ENCODE results near the gene LHX3. TPM values are rescaled to one million over a fixed set of nuclear protein-coding genes. Genes with fewer than 3 reads are reported as not detected.

The LHX3 gene
- total and polyA plus RNA-seq, 10 of the 15 experiments (the other 5 are each of a cell fraction or from before 2014, with no cell fraction given), result not detected

- TF ChIP-seq SKIL (IDR thresholded peaks at IDR 0.05; ENCODE audit: low read depth, poor library complexity, severe bottlenecking) (no peak), WRNIP1 (IDR thresholded peaks at IDR 0.05; ENCODE audit: borderline replicate concordance, low read depth, low read length) (no peak), YY1 (IDR thresholded peaks at IDR 0.05; ENCODE audit: low read depth, low read length) (no peak), POLR2AphosphoS2 (IDR thresholded peaks at IDR 0.05; ENCODE audit: low read depth, low read length) (no peak)
These were observed 4.9 kb upstream of the LHX3 start (continued) for GRCh38 chr9:136209786-136210185.

- Histone ChIP-seq H3K79me2 (ENCODE audit: control insufficient read depth, insufficient read depth, low read length) (no peaks in the 10 kb centered on the region), H3K9me3 (replicated peaks; ENCODE audit: control insufficient read depth, insufficient read depth, low read length) (no peaks in the 10 kb centered on the region; the same call in 2 of the 3 replicates), H3K27me3 (replicated peaks in 1 of 2; ENCODE audit: control insufficient read depth in 2 of 2, insufficient read depth in 2 of 2, low read length in 1 of 2) (peaks cover 0 to under 1% of the 10 kb centered on the region in 2 experiments; a peak in 2 of 4 replicates), H4K20me1 (ENCODE audit: control insufficient read depth, insufficient read depth) (no peaks in the 10 kb centered on the region; the same call in 1 of the 2 replicates), H3K4me3 (no peak overlapping the region), H3K4me2 (ENCODE audit: control insufficient read depth, insufficient read depth) (no peak overlapping the region), H3K36me3 (ENCODE audit: control insufficient read depth in 2 of 2, insufficient read depth in 2 of 2, low read length in 1 of 2) (peaks cover 3 to 11% of the 10 kb centered on the region in 2 experiments; a peak in 3 of 4 replicates), H3K4me1 (ENCODE audit: control insufficient read depth, insufficient read depth, low read length) (no peaks in the 10 kb centered on the region), H2AFZ (ENCODE audit: control insufficient read depth, low read depth, low read length) (no peak overlapping the region), H3K9ac (ENCODE audit: control insufficient read depth, insufficient read depth, low read length) (no peak overlapping the region), H3K27ac (ENCODE audit: control insufficient read depth, insufficient read depth) (no peak overlapping the region)
- ATAC-seq, result no peak
- in situ Hi-C loops (cut with MboI), result no loop called here
- ChIA-PET POLR2A (no interaction called here), RAD21 (ENCODE audit: unreplicated experiment) (no interaction called here), SMC1A (ENCODE audit: uncharacterized antibody, unreplicated experiment) (no interaction called here), CTCF (no interaction called here)
- no TSS peak for BruUV-seq (replicated peaks)
- no peak for FAIRE-seq
- 96% methylated on average over 17 of the region's 17 CpGs for WGBS (ENCODE audit: insufficient coverage, insufficient replicate concordance, low lambda C conversion rate, missing lambda C conversion rate)
- DNase-seq (ENCODE audit: low read depth, low spot score), result no peak
- TF ChIP-seq CBFB (IDR thresholded peaks at IDR 0.05; ENCODE audit: low read depth) (no peak), BCLAF1 (IDR thresholded peaks at IDR 0.05) (no peak), ELK1 (IDR thresholded peaks at IDR 0.05; ENCODE audit: low read depth, low read length) (no peak), RBBP5 (conservative IDR thresholded peaks at IDR 0.05) (no peak), SKIL (IDR thresholded peaks at IDR 0.05; ENCODE audit: low read depth, poor library complexity, severe bottlenecking) (no peak)
- intact Hi-C loops (cut with micrococcal nuclease; ENCODE audit: unreplicated experiment), result no loop called here
These were observed 4.3 kb upstream of the LHX3 start for GRCh38 chr9:136209232-136209631.

Data from GM12878 (cell line).